Neural progenitor cell (in vitro differentiated cells): ENCODE data around the gene OR7C1. TPM values are rescaled to one million over a fixed set of nuclear protein-coding genes. Genes with fewer than 3 reads are reported as not detected.

ENCODE experiments used
- DNase-seq: peaks from one replicate; pipeline ENCODE4 v3.0.0-alpha.2; 2016; ENCODE audit warnings: low spot score
- H2AFZ ChIP-seq: fragments of 200-600 bp; sonication (generic); replicated peaks from 2 replicates; pipeline ENCODE4 v1.6.1; 2016; ENCODE audit warnings: antibody characterized with exemption
- H3F3A ChIP-seq: fragments of 200-600 bp; sonication (generic); 2 replicates; pipeline ENCODE4 v1.6.1; 2016; ENCODE audit warnings: antibody characterized with exemption, low read depth
- H3K27ac ChIP-seq: fragments of 200-600 bp; sonication (generic); 2 replicates; pipeline ENCODE4 v1.5.1; 2016; ENCODE audit warnings: mild to moderate bottlenecking
- H3K27me3 ChIP-seq: fragments of 200-600 bp; sonication (generic); 2 replicates; pipeline ENCODE4 v1.6.1; 2016; ENCODE audit warnings: mild to moderate bottlenecking, moderate library complexity
- H3K36me3 ChIP-seq: fragments of 200-600 bp; sonication (generic); 2 replicates; pipeline ENCODE4 v1.5.1; 2016
- H3K4me1 ChIP-seq: fragments of 200-600 bp; sonication (generic); 2 replicates; pipeline ENCODE4 v1.6.1; 2016; ENCODE audit warnings: mixed run types
- H3K4me2 ChIP-seq: fragments of 200-600 bp; sonication (generic); 2 replicates; pipeline ENCODE4 v1.6.1; 2016
- H3K4me3 ChIP-seq: fragments of 200-600 bp; sonication (generic); 2 replicates; pipeline ENCODE4 v1.5.1; 2016
- H3K79me2 ChIP-seq: fragments of 200-600 bp; sonication (generic); 2 replicates; pipeline ENCODE4 v1.6.1; 2016; ENCODE audit warnings: low read depth
- H3K9ac ChIP-seq: fragments of 200-600 bp; sonication (generic); 2 replicates; pipeline ENCODE4 v1.6.1; 2016
- H3K9me3 ChIP-seq: fragments of 200-600 bp; sonication (generic); 2 replicates; pipeline ENCODE4 v1.5.1; 2016; ENCODE audit warnings: low read depth
- H4K20me1 ChIP-seq: fragments of 200-600 bp; sonication (generic); 2 replicates; pipeline ENCODE4 v1.6.1; 2016; ENCODE audit warnings: low read depth
- H3K27ac Mint-ChIP-seq: 3 replicates; pipeline ENCODE4 v1.8.0; 2021; ENCODE audit warnings: mixed read lengths
- H3K27me3 Mint-ChIP-seq: 2 replicates; pipeline ENCODE4 v1.8.0; 2022; ENCODE audit warnings: low read depth, mild to moderate bottlenecking, inconsistent platforms, moderate library complexity, mixed read lengths; ENCODE audit not compliant: insufficient read depth
- H3K36me3 Mint-ChIP-seq: 3 replicates; pipeline ENCODE4 v1.8.0; 2021; ENCODE audit warnings: mixed read lengths
- H3K4me1 Mint-ChIP-seq: 3 replicates; pipeline ENCODE4 v1.8.0; 2021; ENCODE audit warnings: mixed read lengths
- H3K4me3 Mint-ChIP-seq: 3 replicates; pipeline ENCODE4 v1.8.0; 2021; ENCODE audit warnings: mild to moderate bottlenecking, moderate library complexity, mixed read lengths
- H3K9me3 Mint-ChIP-seq: 3 replicates; pipeline ENCODE4 v1.8.0; 2020; ENCODE audit warnings: mixed read lengths
- CTCF ChIP-seq: fragments of 200-600 bp; sonication (generic); IDR thresholded peaks from 2 replicates; pipeline ENCODE4 v1.5.1; 2017; ENCODE audit warnings: antibody characterized with exemption, mild to moderate bottlenecking
- EZH2 ChIP-seq: fragments of 200-600 bp; sonication (generic); IDR thresholded peaks from 2 replicates; pipeline ENCODE4 v1.6.1; 2017; ENCODE audit warnings: antibody characterized with exemption, mild to moderate bottlenecking, moderate library complexity
- EZH2phosphoT487 ChIP-seq: fragments of 200-600 bp; sonication (generic); IDR thresholded peaks from 2 replicates; pipeline ENCODE4 v1.6.1; 2017; ENCODE audit warnings: antibody characterized with exemption
- total RNA-seq: library from RNA; depleted of rRNA; stranded (reverse); fragments of >200 nt; gene quantifications from 2 replicates; pipeline ENCODE4 v1.2.3, GENCODE V29; 2015; ENCODE audit warnings: low replicate concordance

OR7C1 gene
- total RNA-seq, 1 donor from 2014 or later, result not detected

GRCh38 chr19:14840206-14840605 lies 5.2 kb upstream of the OR7C1 start:
- Histone ChIP-seq H3K79me2 (no peaks in the 10 kb centered on the region), H3K27me3 (no peaks in the 10 kb centered on the region), H3K9ac (no peak overlapping the region), H3F3A (no peaks in the 10 kb centered on the region), H3K4me2 (no peak overlapping the region), H3K4me1 (no peaks in the 10 kb centered on the region), H3K36me3 (no peaks in the 10 kb centered on the region), H2AFZ (no peak overlapping the region), H3K27ac (no peak overlapping the region), H3K4me3 (no peak overlapping the region), H3K9me3 (no peaks in the 10 kb centered on the region), H4K20me1 (no peaks in the 10 kb centered on the region)
- H3K4me3 Mint-ChIP-seq, result no peak overlapping the region
- no peak for DNase-seq
- TF ChIP-seq EZH2 (no peak), CTCF (no peak), EZH2phosphoT487 (no peak)
- H3K9me3 Mint-ChIP-seq, result no peaks in the 10 kb centered on the region
- no peak overlapping the region for H3K27ac Mint-ChIP-seq
- no peaks in the 10 kb centered on the region for H3K36me3 Mint-ChIP-seq
- no peaks in the 10 kb centered on the region for H3K4me1 Mint-ChIP-seq
- peaks cover 2% of the 10 kb centered on the region for H3K27me3 Mint-ChIP-seq

- Histone ChIP-seq H3K9ac (no peak overlapping the region), H3K79me2 (no peaks in the 10 kb centered on the region), H3F3A (no peaks in the 10 kb centered on the region), H3K4me1 (no peaks in the 10 kb centered on the region), H3K4me3 (no peak overlapping the region), H4K20me1 (no peaks in the 10 kb centered on the region), H3K36me3 (no peaks in the 10 kb centered on the region), H3K27ac (no peak overlapping the region), H2AFZ (no peak overlapping the region), H3K9me3 (no peaks in the 10 kb centered on the region), H3K4me2 (no peak overlapping the region), H3K27me3 (no peaks in the 10 kb centered on the region)
- Mint-ChIP-seq H3K9me3 (no peaks in the 10 kb centered on the region), H3K4me1 (no peaks in the 10 kb centered on the region), H3K4me3 (no peak overlapping the region), H3K27me3 (peaks cover 2% of the 10 kb centered on the region), H3K27ac (no peak overlapping the region), H3K36me3 (no peaks in the 10 kb centered on the region)
- no peak for DNase-seq
- TF ChIP-seq CTCF (no peak), EZH2phosphoT487 (no peak), EZH2 (no peak)
Observed at GRCh38 chr19:14837391-14837790, 2.4 kb upstream of the OR7C1 start.

- no peak overlapping the region for H3K4me3 Mint-ChIP-seq
- no peaks in the 10 kb centered on the region for H3K36me3 Mint-ChIP-seq
Observed at GRCh38 chr19:14830702-14831101, 4.3 kb downstream of the OR7C1 start.

GRCh38 chr19:14826006-14826405 lies 9.0 kb downstream of the OR7C1 start:
- peaks cover 6% of the 10 kb centered on the region for H3K27me3 Mint-ChIP-seq
- H3K9ac ChIP-seq, result no peak overlapping the region
- H3F3A ChIP-seq, result no peaks in the 10 kb centered on the region
- no peak for DNase-seq
- H3K27ac Mint-ChIP-seq, result no peak overlapping the region
- no peaks in the 10 kb centered on the region for H3K79me2 ChIP-seq
- H3K27me3 ChIP-seq, result no peaks in the 10 kb centered on the region
- H2AFZ ChIP-seq, result no peak overlapping the region
- no peaks in the 10 kb centered on the region for H3K9me3 Mint-ChIP-seq
- no peak overlapping the region for H3K4me2 ChIP-seq
- H3K4me3 Mint-ChIP-seq, result no peak overlapping the region
- H3K36me3 ChIP-seq, result no peaks in the 10 kb centered on the region
- TF ChIP-seq CTCF (no peak), EZH2phosphoT487 (no peak), EZH2 (no peak)
- H3K9me3 ChIP-seq, result peaks cover 14% of the 10 kb centered on the region
- no peaks in the 10 kb centered on the region for H3K4me1 Mint-ChIP-seq
- H4K20me1 ChIP-seq, result no peaks in the 10 kb centered on the region
- H3K27ac ChIP-seq, result no peak overlapping the region
- no peak overlapping the region for H3K4me3 ChIP-seq
- H3K4me1 ChIP-seq, result no peaks in the 10 kb centered on the region
- no peaks in the 10 kb centered on the region for H3K36me3 Mint-ChIP-seq

More at GRCh38 chr19:14830702-14831101, 4.3 kb downstream of the OR7C1 start:
- Histone ChIP-seq H3K79me2 (no peaks in the 10 kb centered on the region), H3F3A (no peaks in the 10 kb centered on the region), H3K4me1 (no peaks in the 10 kb centered on the region), H3K4me2 (no peak overlapping the region), H3K27me3 (no peaks in the 10 kb centered on the region), H3K27ac (no peak overlapping the region), H3K9ac (no peak overlapping the region), H3K9me3 (peaks cover 3% of the 10 kb centered on the region), H4K20me1 (no peaks in the 10 kb centered on the region), H2AFZ (no peak overlapping the region), H3K36me3 (no peaks in the 10 kb centered on the region), H3K4me3 (no peak overlapping the region)
- TF ChIP-seq EZH2, result no peak
- Mint-ChIP-seq H3K27me3 (peaks cover 4% of the 10 kb centered on the region), H3K27ac (no peak overlapping the region), H3K4me1 (no peaks in the 10 kb centered on the region), H3K9me3 (no peaks in the 10 kb centered on the region)
- no peak for DNase-seq
